Measurements from ENCODE around the gene TTC23. TPM values are rescaled to one million over a fixed set of nuclear protein-coding genes. Genes with fewer than 3 reads are reported as not detected.

TTC23 gene
- total RNA-seq, result 10 to 100 TPM in 1 of 4 donors, 1 to 10 TPM in 3; 6.7 to 11.2 (median 8.9) TPM
- 1 to 10 TPM; 2.1 to 7.8 (median 3.4) TPM for polyA plus RNA-seq
- long read RNA-seq, donor 1, partial matches to known transcripts, result 0 of 3 reads
- long read RNA-seq, donor 1, other reads (novel, unspliced or antisense), result 2 of 3 reads
- long read RNA-seq, donor 2, partial matches to known transcripts, result 2 of 12 reads
- long read RNA-seq, donor 2, other reads (novel, unspliced or antisense), result 10 of 12 reads

DNA sequence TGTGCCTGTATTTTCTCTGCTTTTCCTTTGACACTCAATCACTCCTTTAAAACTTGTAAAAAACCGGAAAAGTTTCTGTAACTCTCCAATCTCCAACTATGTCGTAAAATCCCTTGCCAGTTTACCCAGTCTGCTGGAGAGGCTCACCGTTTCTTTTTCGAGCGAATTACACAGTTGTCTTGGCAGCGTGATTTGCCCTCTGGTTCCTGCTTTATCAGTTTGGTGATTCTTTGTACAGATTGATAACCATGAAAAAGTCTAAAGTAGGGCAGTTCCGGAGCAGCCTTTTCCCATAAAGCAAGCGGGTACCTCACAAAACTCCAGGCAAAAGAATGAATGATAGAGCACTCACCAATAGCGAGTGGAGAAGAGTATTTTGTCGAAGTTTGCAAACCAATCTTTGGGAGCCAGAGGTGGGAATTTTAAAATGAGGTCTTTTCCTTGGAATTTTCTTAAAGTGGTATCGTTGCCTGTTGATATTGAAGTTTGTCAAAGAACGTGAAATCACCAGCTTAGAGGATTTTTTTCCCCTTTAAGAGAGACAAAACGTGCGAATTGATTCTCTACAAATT, at the start of gene TTC23:
TSS of gene TTC23 (minus strand) at position 312 of the 572 bp plus-strand sequence. CDS start 20,869 bp downstream, outside the sequence.
- peak within 1 kb of the TSS; percentile 98 for H3K27ac ChIP-seq
- 1 to 10% (median 2%) methylated on average over 14 of the region's 14 CpGs for WGBS, 3 donors
- TF ChIP-seq, protein P1, sequence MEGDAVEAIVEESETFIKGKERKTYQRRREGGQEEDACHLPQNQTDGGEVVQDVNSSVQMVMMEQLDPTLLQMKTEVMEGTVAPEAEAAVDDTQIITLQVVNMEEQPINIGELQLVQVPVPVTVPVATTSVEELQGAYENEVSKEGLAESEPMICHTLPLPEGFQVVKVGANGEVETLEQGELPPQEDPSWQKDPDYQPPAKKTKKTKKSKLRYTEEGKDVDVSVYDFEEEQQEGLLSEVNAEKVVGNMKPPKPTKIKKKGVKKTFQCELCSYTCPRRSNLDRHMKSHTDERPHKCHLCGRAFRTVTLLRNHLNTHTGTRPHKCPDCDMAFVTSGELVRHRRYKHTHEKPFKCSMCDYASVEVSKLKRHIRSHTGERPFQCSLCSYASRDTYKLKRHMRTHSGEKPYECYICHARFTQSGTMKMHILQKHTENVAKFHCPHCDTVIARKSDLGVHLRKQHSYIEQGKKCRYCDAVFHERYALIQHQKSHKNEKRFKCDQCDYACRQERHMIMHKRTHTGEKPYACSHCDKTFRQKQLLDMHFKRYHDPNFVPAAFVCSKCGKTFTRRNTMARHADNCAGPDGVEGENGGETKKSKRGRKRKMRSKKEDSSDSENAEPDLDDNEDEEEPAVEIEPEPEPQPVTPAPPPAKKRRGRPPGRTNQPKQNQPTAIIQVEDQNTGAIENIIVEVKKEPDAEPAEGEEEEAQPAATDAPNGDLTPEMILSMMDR (IDR thresholded peaks at IDR 0.05), result no peak
- ATAC-seq (peak in 2 of 4 donors; percentile 1 to 21), DNase-seq (no peak)
- H3K4me3 ChIP-seq, result peak within 1 kb of the TSS; percentile 82
- intact Hi-C loops (cut with DNase I), result no loop called here
- H3K27me3 ChIP-seq (ENCODE audit: insufficient read depth in 3 of 3, low read length in 2 of 3), result no peaks in the 10 kb centered on the region
- H3K9me3 ChIP-seq, result no peaks in the 10 kb centered on the region
- peaks cover 23% of the 10 kb centered on the region for H3K4me1 ChIP-seq
- peaks cover 0 to 7% of the 10 kb centered on the region in 2 donors for H3K36me3 ChIP-seq (ENCODE audit: insufficient read depth in 1 of 2, low read depth in 1 of 2)

DNA sequence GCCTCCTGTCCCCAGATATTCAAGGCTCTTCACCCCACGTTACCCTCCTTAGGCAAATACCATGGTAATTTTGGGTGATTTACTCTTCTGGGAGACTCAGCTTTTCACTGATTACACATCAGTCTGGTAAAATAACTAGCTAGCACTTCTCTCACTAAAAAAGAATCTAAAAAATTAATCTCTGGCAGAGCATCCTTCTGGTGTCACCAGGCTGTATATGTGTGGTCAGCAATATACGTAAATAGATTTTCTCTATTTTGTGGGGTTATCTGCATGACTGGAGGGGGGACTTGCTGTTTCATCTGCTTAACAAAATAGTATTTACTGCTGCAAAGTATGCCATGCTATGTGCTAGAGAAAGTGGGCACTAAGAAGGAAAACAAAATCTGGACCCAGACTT, 47.0 kb upstream of the TTC23 start:
- DNase-seq, result no peak
- Histone ChIP-seq H3K4me1 (no peaks in the 10 kb centered on the region), H3K4me3 (no peak overlapping the region), H3K36me3 (ENCODE audit: insufficient read depth in 1 of 2, low read depth in 1 of 2) (peaks cover 0 to 8% of the 10 kb centered on the region in 2 donors), H3K9me3 (no peaks in the 10 kb centered on the region), H3K27me3 (ENCODE audit: insufficient read depth in 3 of 3, low read length in 2 of 3) (no peaks in the 10 kb centered on the region), H3K27ac (no peak overlapping the region)
- no peak for ATAC-seq
- WGBS, 3 donors, result 83 to 95% (median 83%) methylated on average over 2 of the region's 2 CpGs
- TF ChIP-seq, protein P1 (IDR thresholded peaks at IDR 0.05), result no peak
- intact Hi-C loops (cut with DNase I), result no loop called here

DNA sequence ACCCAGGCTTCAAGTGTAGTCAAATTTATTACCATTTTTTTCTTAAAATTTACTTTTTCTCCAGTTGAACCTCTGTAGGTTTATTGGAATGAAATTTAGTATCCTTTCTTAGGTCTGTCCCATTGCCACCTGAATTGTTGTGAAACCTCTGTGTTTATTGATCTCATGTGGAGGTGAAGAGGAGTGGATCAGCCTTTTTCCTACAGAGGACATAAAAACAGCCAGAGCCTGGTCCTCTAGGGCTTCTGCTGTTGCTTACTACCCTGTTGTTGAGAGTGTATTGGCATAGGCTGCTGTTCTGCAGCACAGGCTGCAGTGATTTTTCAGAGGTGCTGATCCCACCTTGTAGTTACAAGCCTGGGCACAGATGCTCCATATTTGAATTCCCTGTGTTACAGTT, 46.5 kb upstream of the TTC23 start:
- ATAC-seq (no peak), DNase-seq (no peak)
- no peaks in the 10 kb centered on the region for H3K27me3 ChIP-seq (ENCODE audit: insufficient read depth in 3 of 3, low read length in 2 of 3)
- intact Hi-C loops (cut with DNase I), result no loop called here
- no peaks in the 10 kb centered on the region for H3K4me1 ChIP-seq
- TF ChIP-seq, protein P1 (IDR thresholded peaks at IDR 0.05), result no peak
- H3K4me3 ChIP-seq, result no peak overlapping the region
- peaks cover 0 to 10% of the 10 kb centered on the region in 2 donors for H3K36me3 ChIP-seq (ENCODE audit: insufficient read depth in 1 of 2, low read depth in 1 of 2)
- no peaks in the 10 kb centered on the region for H3K9me3 ChIP-seq
- H3K27ac ChIP-seq, result no peak overlapping the region

DNA sequence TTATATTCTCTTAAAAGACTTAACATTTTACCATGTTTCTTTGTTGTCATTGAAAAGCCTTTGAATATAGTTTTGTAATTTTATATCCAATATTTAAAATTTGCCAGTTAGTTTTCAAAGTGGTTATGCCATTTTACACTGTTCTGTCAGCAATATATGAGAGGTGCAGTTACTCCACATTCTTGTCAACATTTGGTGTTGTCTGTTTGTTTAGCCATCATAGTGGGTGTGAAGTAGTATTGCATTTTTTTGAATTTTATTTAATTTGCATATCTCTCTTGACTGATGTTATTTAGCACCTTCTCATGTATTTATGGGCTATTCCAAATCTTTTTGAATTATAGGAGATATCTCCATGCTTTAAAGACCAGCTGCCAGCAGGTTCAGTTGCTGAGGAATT, 42.3 kb upstream of the TTC23 start:
- Histone ChIP-seq H3K27ac (no peak overlapping the region), H3K27me3 (ENCODE audit: insufficient read depth in 3 of 3, low read length in 2 of 3) (no peaks in the 10 kb centered on the region), H3K9me3 (no peaks in the 10 kb centered on the region), H3K36me3 (ENCODE audit: insufficient read depth in 1 of 2, low read depth in 1 of 2) (peaks cover 0 to 10% of the 10 kb centered on the region in 2 donors), H3K4me3 (no peak overlapping the region), H3K4me1 (peaks cover 5% of the 10 kb centered on the region)
- TF ChIP-seq, protein P1 (IDR thresholded peaks at IDR 0.05), result no peak
- DNase-seq (no peak), ATAC-seq (no peak)
- intact Hi-C loops (cut with DNase I), result no loop called here
